Neural crest cell (in vitro differentiated cells): ENCODE results near the gene USP14. TPM values are rescaled to one million over a fixed set of nuclear protein-coding genes. Genes with fewer than 3 reads are reported as not detected.

Experiments
- DNase-seq: peaks from one replicate; pipeline ENCODE4 v3.0.0; 2021; ENCODE audit warnings: low read depth, mixed read lengths, low spot score
- H3K27ac Mint-ChIP-seq: one replicate; pipeline ENCODE4 v1.8.0; 2021; ENCODE audit warnings: mild to moderate bottlenecking, mixed read lengths; ENCODE audit not compliant: unreplicated experiment
- H3K27me3 Mint-ChIP-seq: 2 replicates; pipeline ENCODE4 v1.8.0; 2021; ENCODE audit warnings: low read depth, mild to moderate bottlenecking, mixed read lengths
- H3K36me3 Mint-ChIP-seq: 2 replicates; pipeline ENCODE4 v1.8.0; 2021; ENCODE audit warnings: low read depth, mild to moderate bottlenecking, mixed read lengths
- H3K4me1 Mint-ChIP-seq: 2 replicates; pipeline ENCODE4 v1.8.0; 2021; ENCODE audit warnings: mixed read lengths
- H3K4me3 Mint-ChIP-seq: one replicate; pipeline ENCODE4 v1.8.0; 2021; ENCODE audit warnings: mild to moderate bottlenecking, mixed read lengths
- H3K9me3 Mint-ChIP-seq: 2 replicates; pipeline ENCODE4 v1.8.0; 2021; ENCODE audit warnings: mixed read lengths
- total RNA-seq: library from RNA; stranded (reverse); gene quantifications from 2 replicates; pipeline ENCODE4 v1.2.1, GENCODE V29; 2021
- TF ChIP-seq, protein P1 (sequence below): fragments of 200-600 bp; sonication (generic); conservative IDR thresholded peaks from 2 replicates; pipeline ENCODE4 v1.5.0; 2021; ENCODE audit warnings: antibody characterized with exemption, mild to moderate bottlenecking

USP14 gene
- total RNA-seq, 1 donor from 2014 or later, result 75.0 TPM

DNA sequence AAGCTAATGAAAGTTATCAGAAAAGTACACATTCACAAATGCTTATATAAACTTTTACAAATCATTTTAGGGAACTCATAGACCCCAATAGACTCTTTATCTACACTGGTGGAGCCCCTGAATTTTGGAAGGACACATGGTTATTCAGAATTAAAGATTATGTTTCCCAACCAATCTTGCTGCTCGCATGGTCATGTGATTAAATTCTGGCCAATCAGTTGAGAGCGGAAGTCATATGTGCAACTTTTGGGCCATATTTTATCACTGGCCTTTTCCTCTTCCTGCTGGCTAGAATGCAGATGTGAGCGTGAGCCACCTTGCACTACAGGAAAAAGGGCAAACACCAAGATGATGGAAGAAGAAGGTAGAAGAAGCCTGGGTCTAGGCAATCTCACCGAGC lies 89.7 kb downstream of the USP14 start:
- Mint-ChIP-seq H3K4me3 (no peak overlapping the region), H3K27ac (no peak overlapping the region), H3K9me3 (no peaks in the 10 kb centered on the region), H3K27me3 (no peaks in the 10 kb centered on the region), H3K4me1 (peaks cover 7% of the 10 kb centered on the region), H3K36me3 (peaks cover 17% of the 10 kb centered on the region)
- TF ChIP-seq, protein P1, sequence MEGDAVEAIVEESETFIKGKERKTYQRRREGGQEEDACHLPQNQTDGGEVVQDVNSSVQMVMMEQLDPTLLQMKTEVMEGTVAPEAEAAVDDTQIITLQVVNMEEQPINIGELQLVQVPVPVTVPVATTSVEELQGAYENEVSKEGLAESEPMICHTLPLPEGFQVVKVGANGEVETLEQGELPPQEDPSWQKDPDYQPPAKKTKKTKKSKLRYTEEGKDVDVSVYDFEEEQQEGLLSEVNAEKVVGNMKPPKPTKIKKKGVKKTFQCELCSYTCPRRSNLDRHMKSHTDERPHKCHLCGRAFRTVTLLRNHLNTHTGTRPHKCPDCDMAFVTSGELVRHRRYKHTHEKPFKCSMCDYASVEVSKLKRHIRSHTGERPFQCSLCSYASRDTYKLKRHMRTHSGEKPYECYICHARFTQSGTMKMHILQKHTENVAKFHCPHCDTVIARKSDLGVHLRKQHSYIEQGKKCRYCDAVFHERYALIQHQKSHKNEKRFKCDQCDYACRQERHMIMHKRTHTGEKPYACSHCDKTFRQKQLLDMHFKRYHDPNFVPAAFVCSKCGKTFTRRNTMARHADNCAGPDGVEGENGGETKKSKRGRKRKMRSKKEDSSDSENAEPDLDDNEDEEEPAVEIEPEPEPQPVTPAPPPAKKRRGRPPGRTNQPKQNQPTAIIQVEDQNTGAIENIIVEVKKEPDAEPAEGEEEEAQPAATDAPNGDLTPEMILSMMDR, result no peak
- no peak for DNase-seq

DNA sequence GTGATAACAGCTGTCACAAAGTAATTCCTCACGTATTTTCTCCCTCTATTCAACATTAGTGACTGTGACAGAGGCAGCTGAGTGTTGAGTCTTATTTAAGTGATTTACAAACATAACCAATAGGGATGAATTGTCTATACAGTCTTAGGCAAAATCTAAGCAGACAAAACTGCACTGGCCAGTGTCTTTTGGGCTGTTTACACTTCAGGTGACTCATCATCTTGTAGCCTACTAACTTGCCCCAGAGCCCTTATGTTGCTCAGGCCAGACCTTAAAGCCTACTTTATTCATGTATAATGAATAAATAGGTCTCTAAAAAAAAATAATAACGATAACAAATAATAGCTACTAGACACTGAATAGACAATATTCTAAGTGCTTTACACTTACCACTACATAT lies 92.3 kb downstream of the USP14 start:
- no peak overlapping the region for H3K27ac Mint-ChIP-seq
- no peaks in the 10 kb centered on the region for H3K9me3 Mint-ChIP-seq
- no peak overlapping the region for H3K4me3 Mint-ChIP-seq
- TF ChIP-seq, protein P1, result no peak
- H3K27me3 Mint-ChIP-seq, result no peaks in the 10 kb centered on the region
- peaks cover 4% of the 10 kb centered on the region for H3K36me3 Mint-ChIP-seq
- no peak for DNase-seq
- H3K4me1 Mint-ChIP-seq, result peaks cover under 1% of the 10 kb centered on the region

- H3K36me3 Mint-ChIP-seq, result peaks cover 7% of the 10 kb centered on the region
- H3K9me3 Mint-ChIP-seq, result no peaks in the 10 kb centered on the region
- DNase-seq, result no peak
- no peak overlapping the region for H3K27ac Mint-ChIP-seq
- TF ChIP-seq, protein P1, result no peak
- H3K27me3 Mint-ChIP-seq, result no peaks in the 10 kb centered on the region
- H3K4me3 Mint-ChIP-seq, result no peak overlapping the region
- H3K4me1 Mint-ChIP-seq, result no peaks in the 10 kb centered on the region
Measured at GRCh38 chr18:251572-251971, 93.2 kb downstream of the USP14 start.

- TF ChIP-seq, protein P1, result no peak
- no peaks in the 10 kb centered on the region for H3K9me3 Mint-ChIP-seq
- no peaks in the 10 kb centered on the region for H3K4me1 Mint-ChIP-seq
- no peak overlapping the region for H3K27ac Mint-ChIP-seq
- H3K27me3 Mint-ChIP-seq, result no peaks in the 10 kb centered on the region
- no peak for DNase-seq
- no peak overlapping the region for H3K4me3 Mint-ChIP-seq
- peaks cover 9% of the 10 kb centered on the region for H3K36me3 Mint-ChIP-seq
Measured at GRCh38 chr18:253121-253520, 94.8 kb downstream of the USP14 start.

DNA sequence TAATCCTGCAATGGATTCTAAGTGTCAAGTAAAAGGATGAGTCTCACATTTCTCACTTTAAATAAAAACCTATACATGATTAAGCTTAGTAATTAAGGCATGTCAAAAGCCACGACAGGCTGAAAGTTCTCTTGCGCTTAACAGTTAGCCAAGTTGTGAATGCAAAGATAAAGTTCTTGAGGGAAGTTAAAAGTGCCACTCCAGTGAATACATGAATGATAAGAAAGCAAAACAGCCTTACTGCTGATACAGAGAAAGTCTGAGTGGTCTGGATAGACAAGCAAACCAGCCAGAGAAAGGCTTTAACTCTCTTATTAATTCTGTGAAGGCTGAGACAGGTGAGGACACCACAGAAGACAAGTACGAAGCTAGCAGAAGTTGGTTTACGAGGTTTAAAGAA lies 96.8 kb downstream of the USP14 start:
- Mint-ChIP-seq H3K27ac (no peak overlapping the region), H3K4me3 (no peak overlapping the region), H3K36me3 (peaks cover 7% of the 10 kb centered on the region), H3K27me3 (no peaks in the 10 kb centered on the region), H3K4me1 (no peaks in the 10 kb centered on the region), H3K9me3 (no peaks in the 10 kb centered on the region)
- DNase-seq, result no peak
- TF ChIP-seq, protein P1, result no peak

- no peak for DNase-seq
- Mint-ChIP-seq H3K4me1 (no peaks in the 10 kb centered on the region), H3K9me3 (no peaks in the 10 kb centered on the region), H3K36me3 (peaks cover 12% of the 10 kb centered on the region), H3K27me3 (no peaks in the 10 kb centered on the region), H3K27ac (no peak overlapping the region), H3K4me3 (no peak overlapping the region)
- TF ChIP-seq, protein P1, result no peak
Measured at GRCh38 chr18:260547-260946, 102.2 kb downstream of the USP14 start.
